Esophagus squamous epithelium (tissue), 5 donors: ENCODE results near the gene SDR42E1. TPM values are rescaled to one million over a fixed set of nuclear protein-coding genes. Genes with fewer than 3 reads are reported as not detected.

Experiments used
- DNase-seq: peaks from one replicate; lab custom pipeline; 2025; lab: John Stamatoyannopoulos, UW
- H3K27ac ChIP-seq, 4 donors: fragments of 200-600 bp; sonication (generic); one replicate each; pipeline ENCODE4 v1.5.1; 2016 to 2019; ENCODE audit warnings: mild to moderate bottlenecking in 1 of 4
- H3K27me3 ChIP-seq, 4 donors: fragments of 200-600 bp; sonication (generic); 1 replicate in 3 of 4; 2 replicates in 1 of 4; pipeline versions ENCODE4 v1.5.1 to v1.6.0; 2017 to 2021; ENCODE audit warnings: antibody characterized with exemption in 1 of 4
- H3K36me3 ChIP-seq, 3 donors: fragments of 200-600 bp; sonication (generic); one replicate each; pipeline ENCODE4 v1.5.1; 2016 to 2019
- H3K4me1 ChIP-seq, 3 donors: fragments of 200-600 bp; sonication (generic); one replicate each; pipeline ENCODE4 v1.5.1; 2017 to 2019
- H3K4me3 ChIP-seq, 4 donors: fragments of 200-600 bp; sonication (generic); 1 replicate in 3 of 4; 2 replicates in 1 of 4; pipeline ENCODE4 v1.5.1; 2016 to 2019; ENCODE audit warnings: mild to moderate bottlenecking in 2 of 4, moderate library complexity in 1 of 4
- H3K9me3 ChIP-seq, 3 donors: fragments of 200-600 bp; sonication (generic); one replicate each; pipeline ENCODE4 v1.5.1; 2016 to 2019
- CTCF ChIP-seq, 6 experiments: fragments of 450-650 bp in 4 of 6; fragments of 200-600 bp in 2 of 6; sonication (generic) in 2 of 6; IDR thresholded peaks; one replicate each; pipeline ENCODE4 v1.5.1; 2016 to 2019; ENCODE audit warnings: antibody characterized with exemption in 6 of 6, mild to moderate bottlenecking in 4 of 6, moderate library complexity in 4 of 6
- POLR2A ChIP-seq, 4 donors: fragments of 450-650 bp; IDR thresholded peaks; one replicate each; pipeline ENCODE4 v1.6.1; 2017; ENCODE audit warnings: antibody characterized with exemption in 4 of 4, mild to moderate bottlenecking in 4 of 4, moderate library complexity in 3 of 4
- WGBS, 2 donors: methylation state at CpG; one replicate each; pipeline ENCODE4 v1.1.5; 2018; 5-methylcytosine and 5-hydroxymethylcytosine counted together
- intact Hi-C: fragments of 100-400 bp; cut with DNase I; formaldehyde crosslinking; loops from one replicate; pipeline ENCODE4 v1.15.0; 2022
- total RNA-seq, 4 donors: library from RNA; depleted of rRNA; stranded (reverse); fragments of >200 nt; gene quantifications; one replicate each; pipeline ENCODE4 v1.1.0, GENCODE V29; 2016
- donor health status: DM: yes; HTN: yes; CAD: no.

The SDR42E1 gene
- total RNA-seq, 4 donors from 2014 or later, result 7.1 to 15.3 (median 12.3) TPM

GRCh38 chr16:82033683-82034300, 22.5 kb upstream of the SDR42E1 start:
- no peaks in the 10 kb centered on the region for H3K9me3 ChIP-seq
- no peaks in the 10 kb centered on the region for H3K27me3 ChIP-seq
- no peak overlapping the region for H3K27ac ChIP-seq
- intact Hi-C loops, result loop anchor here (5.0 kb wide), 1 partner anchor 194 kb away; no protein-coding TSS in a partner anchor
- WGBS, 2 donors, result 54 to 62% methylated on average over 6 to 8 of the region's 8 CpGs
- no peaks in the 10 kb centered on the region for H3K36me3 ChIP-seq
- H3K4me3 ChIP-seq, result no peak overlapping the region
- no peak for TF ChIP-seq CTCF (IDR thresholded peaks at IDR 0.05)
- TF ChIP-seq POLR2A (IDR thresholded peaks at IDR 0.05), result no peak
- H3K4me1 ChIP-seq, result peaks cover 0 to 37% (median 11%) of the 10 kb centered on the region in 3 donors
- no peak for DNase-seq

- no CpG with 5 or more reads among the region's 6 CpGs for WGBS, 2 donors
- no peak for DNase-seq
- intact Hi-C loops, result loop anchor here (5.0 kb wide), 1 partner anchor 194 kb away; no protein-coding TSS in a partner anchor
Observed at GRCh38 chr16:82033006-82033405, 21.7 kb upstream of the SDR42E1 start.

GRCh38 chr16:82031116-82032084, 20.1 kb upstream of the SDR42E1 start:
- no peak for DNase-seq
- intact Hi-C loops, result loop anchor here (5.0 kb wide), 1 partner anchor 196 kb away; no protein-coding TSS in a partner anchor
- WGBS, 2 donors, result 49 to 50% methylated on average over 11 to 13 of the region's 13 CpGs

More at GRCh38 chr16:82033006-82033405, 21.7 kb upstream of the SDR42E1 start:
- H3K27ac ChIP-seq, result peak overlapping the region in 1 of 4 donors; percentile 26
- no peaks in the 10 kb centered on the region for H3K9me3 ChIP-seq
- H3K27me3 ChIP-seq, result no peaks in the 10 kb centered on the region
- no peak overlapping the region for H3K4me3 ChIP-seq
- TF ChIP-seq CTCF (IDR thresholded peaks at IDR 0.05) (no peak), POLR2A (IDR thresholded peaks at IDR 0.05) (no peak)
- peaks cover under 1 to 42% (median 12%) of the 10 kb centered on the region in 3 donors for H3K4me1 ChIP-seq
- H3K36me3 ChIP-seq, result no peaks in the 10 kb centered on the region

GRCh38 chr16:82027629-82028064, 16.4 kb upstream of the SDR42E1 start:
- Histone ChIP-seq H3K36me3 (no peaks in the 10 kb centered on the region), H3K27ac (peak overlapping the region in 3 of 4 donors; percentile 41 to 49 (median 42)), H3K9me3 (no peaks in the 10 kb centered on the region), H3K4me3 (no peak overlapping the region), H3K27me3 (peaks cover 0 to 2% (median 0%) of the 10 kb centered on the region in 4 donors), H3K4me1 (peaks cover 5 to 27% (median 5%) of the 10 kb centered on the region in 3 donors)
- no peak for DNase-seq
- TF ChIP-seq POLR2A (IDR thresholded peaks at IDR 0.05) (no peak), CTCF (IDR thresholded peaks at IDR 0.05) (no peak)
- intact Hi-C loops, result no loop called here
- WGBS, 2 donors, result 39 to 56% methylated on average over 7 of the region's 7 CpGs

More at GRCh38 chr16:82031116-82032084, 20.1 kb upstream of the SDR42E1 start:
- Histone ChIP-seq H3K27ac (no peak overlapping the region), H3K4me1 (peaks cover 5 to 54% (median 16%) of the 10 kb centered on the region in 3 donors), H3K9me3 (no peaks in the 10 kb centered on the region), H3K4me3 (no peak overlapping the region), H3K36me3 (no peaks in the 10 kb centered on the region), H3K27me3 (no peaks in the 10 kb centered on the region)
- TF ChIP-seq CTCF (IDR thresholded peaks at IDR 0.05) (peak in 5 of 6 experiments; percentile 45 to 67 (median 59)), POLR2A (IDR thresholded peaks at IDR 0.05) (no peak)
